OCI-LY1 (cell line): ENCODE results near the gene ABCC3.

Source experiments
- H2AFZ ChIP-seq: fragments of 200-600 bp; sonication (generic), shearing (Covaris generic); 2 replicates; pipeline ENCODE4 v1.6.0; 2014; ENCODE audit warnings: antibody characterized with exemption, mild to moderate bottlenecking, low read length
- H3F3A ChIP-seq: fragments of 200-600 bp; sonication (generic), shearing (Covaris generic); 2 replicates; pipeline ENCODE4 v1.6.0; 2014; ENCODE audit warnings: mild to moderate bottlenecking, antibody characterized with exemption, low read length, moderate library complexity; ENCODE audit not compliant: insufficient read depth
- H3K27ac ChIP-seq: fragments of 200-600 bp; sonication (generic); 2 replicates; pipeline ENCODE4 v1.5.1; 2014; ENCODE audit warnings: low read length, mixed run types, mild to moderate bottlenecking, low read depth; ENCODE audit not compliant: poor library complexity, severe bottlenecking
- H3K27me3 ChIP-seq: fragments of 200-600 bp; sonication (generic); 2 replicates; pipeline ENCODE4 v1.6.0; 2014; ENCODE audit warnings: antibody characterized with exemption, mild to moderate bottlenecking, low read length, moderate library complexity; ENCODE audit not compliant: insufficient read depth
- H3K36me3 ChIP-seq: fragments of 200-600 bp; sonication (generic); 2 replicates; pipeline ENCODE4 v1.6.1; 2014; ENCODE audit warnings: mild to moderate bottlenecking, antibody characterized with exemption, low read length, moderate library complexity, mixed read lengths; ENCODE audit not compliant: insufficient read depth
- H3K4me1 ChIP-seq: fragments of 200-600 bp; sonication (generic); 2 replicates; pipeline ENCODE4 v1.5.1; 2014; ENCODE audit warnings: mild to moderate bottlenecking, low read length, moderate library complexity; ENCODE audit not compliant: insufficient read depth, severe bottlenecking
- H3K4me2 ChIP-seq: fragments of 200-600 bp; sonication (generic), shearing (Covaris generic); 2 replicates; pipeline ENCODE4 v1.6.1; 2014; ENCODE audit warnings: low read length
- H3K4me3 ChIP-seq: fragments of 200-600 bp; sonication (generic); 2 replicates; pipeline ENCODE4 v1.5.1; 2014; ENCODE audit warnings: low read length, low read depth, mild to moderate bottlenecking, mixed read lengths; ENCODE audit not compliant: poor library complexity, severe bottlenecking
- H3K79me2 ChIP-seq: fragments of 200-600 bp; shearing (Covaris generic); 2 replicates; pipeline ENCODE4 v1.6.1; 2016; ENCODE audit warnings: mixed run types, low read length, mixed read lengths; ENCODE audit not compliant: insufficient read depth
- H3K9ac ChIP-seq: fragments of 200-600 bp; sonication (generic), shearing (Covaris generic); 2 replicates; pipeline ENCODE4 v1.6.1; 2014; ENCODE audit warnings: mild to moderate bottlenecking, low read length, mixed read lengths
- H3K9me2 ChIP-seq: fragments of 200-600 bp; sonication (generic), shearing (Covaris generic); 2 replicates; pipeline ENCODE4 v1.6.1; 2014; ENCODE audit warnings: low read depth, mild to moderate bottlenecking, low read length, mixed read lengths
- H3K9me3 ChIP-seq: fragments of 200-600 bp; shearing (Covaris generic); 2 replicates; pipeline ENCODE4 v1.6.1; 2014; ENCODE audit warnings: low read length, mixed read lengths
- H4K20me1 ChIP-seq: fragments of 200-600 bp; sonication (generic), shearing (Covaris generic); 2 replicates; pipeline ENCODE4 v1.6.0; 2016; ENCODE audit warnings: mild to moderate bottlenecking, low read length; ENCODE audit not compliant: insufficient read depth
- EZH2 ChIP-seq: fragments of 200-600 bp; sonication (generic), shearing (Covaris generic); IDR thresholded peaks from 2 replicates; pipeline ENCODE4 v1.8.0; 2017; ENCODE audit warnings: borderline replicate concordance, mixed run types, mild to moderate bottlenecking, antibody characterized with exemption, low read length, moderate library complexity, mixed read lengths
- TF ChIP-seq, protein P1 (sequence below): fragments of 200-600 bp; sonication (generic), shearing (Covaris generic); IDR thresholded peaks from 2 replicates; pipeline ENCODE4 v1.5.1; 2017; ENCODE audit warnings: mild to moderate bottlenecking, antibody characterized with exemption, low read length, moderate library complexity, mixed read lengths

Gene ABCC3

DNA sequence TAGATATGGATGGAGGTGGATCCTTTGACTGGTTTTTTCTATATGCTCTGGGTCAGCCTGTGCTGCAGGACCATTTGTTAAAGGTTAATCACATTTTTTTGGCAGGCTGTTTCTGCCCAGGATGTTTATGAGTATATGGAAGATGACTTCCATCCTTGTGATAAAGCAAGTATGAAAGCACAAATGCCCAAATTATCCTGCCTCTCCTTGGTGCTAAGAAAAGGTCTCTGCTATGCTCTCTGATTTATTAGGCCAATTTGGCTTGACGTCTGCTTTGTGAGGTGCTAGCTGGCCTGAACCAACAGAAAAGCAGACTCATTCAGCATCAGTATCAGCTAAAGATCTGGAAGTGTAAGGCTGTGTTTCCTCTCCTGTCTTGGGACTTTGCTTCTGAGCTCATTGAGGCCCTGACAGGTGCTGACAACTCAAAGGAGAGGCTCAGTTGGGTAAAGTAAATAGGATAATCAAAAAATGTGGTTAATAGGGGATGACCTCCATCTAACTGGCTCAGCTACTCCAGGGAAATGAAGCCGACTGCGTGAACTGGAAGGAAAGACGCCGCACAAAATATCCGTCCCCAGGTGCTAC, 57.9 kb downstream of the ABCC3 start:
- Histone ChIP-seq H3K79me2 (no peaks in the 10 kb centered on the region), H3K4me2 (no peak overlapping the region), H3K36me3 (peaks cover 50% of the 10 kb centered on the region), H2AFZ (no peak overlapping the region), H3K9me2 (no peaks in the 10 kb centered on the region), H3K4me1 (no peaks in the 10 kb centered on the region), H3K27me3 (no peaks in the 10 kb centered on the region), H3K9me3 (no peaks in the 10 kb centered on the region), H3K9ac (no peak overlapping the region), H3K27ac (no peak overlapping the region), H4K20me1 (no peaks in the 10 kb centered on the region), H3F3A (no peaks in the 10 kb centered on the region), H3K4me3 (no peak overlapping the region)
- TF ChIP-seq EZH2, result no peak
- TF ChIP-seq, protein P1, sequence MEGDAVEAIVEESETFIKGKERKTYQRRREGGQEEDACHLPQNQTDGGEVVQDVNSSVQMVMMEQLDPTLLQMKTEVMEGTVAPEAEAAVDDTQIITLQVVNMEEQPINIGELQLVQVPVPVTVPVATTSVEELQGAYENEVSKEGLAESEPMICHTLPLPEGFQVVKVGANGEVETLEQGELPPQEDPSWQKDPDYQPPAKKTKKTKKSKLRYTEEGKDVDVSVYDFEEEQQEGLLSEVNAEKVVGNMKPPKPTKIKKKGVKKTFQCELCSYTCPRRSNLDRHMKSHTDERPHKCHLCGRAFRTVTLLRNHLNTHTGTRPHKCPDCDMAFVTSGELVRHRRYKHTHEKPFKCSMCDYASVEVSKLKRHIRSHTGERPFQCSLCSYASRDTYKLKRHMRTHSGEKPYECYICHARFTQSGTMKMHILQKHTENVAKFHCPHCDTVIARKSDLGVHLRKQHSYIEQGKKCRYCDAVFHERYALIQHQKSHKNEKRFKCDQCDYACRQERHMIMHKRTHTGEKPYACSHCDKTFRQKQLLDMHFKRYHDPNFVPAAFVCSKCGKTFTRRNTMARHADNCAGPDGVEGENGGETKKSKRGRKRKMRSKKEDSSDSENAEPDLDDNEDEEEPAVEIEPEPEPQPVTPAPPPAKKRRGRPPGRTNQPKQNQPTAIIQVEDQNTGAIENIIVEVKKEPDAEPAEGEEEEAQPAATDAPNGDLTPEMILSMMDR, result no peak

DNA sequence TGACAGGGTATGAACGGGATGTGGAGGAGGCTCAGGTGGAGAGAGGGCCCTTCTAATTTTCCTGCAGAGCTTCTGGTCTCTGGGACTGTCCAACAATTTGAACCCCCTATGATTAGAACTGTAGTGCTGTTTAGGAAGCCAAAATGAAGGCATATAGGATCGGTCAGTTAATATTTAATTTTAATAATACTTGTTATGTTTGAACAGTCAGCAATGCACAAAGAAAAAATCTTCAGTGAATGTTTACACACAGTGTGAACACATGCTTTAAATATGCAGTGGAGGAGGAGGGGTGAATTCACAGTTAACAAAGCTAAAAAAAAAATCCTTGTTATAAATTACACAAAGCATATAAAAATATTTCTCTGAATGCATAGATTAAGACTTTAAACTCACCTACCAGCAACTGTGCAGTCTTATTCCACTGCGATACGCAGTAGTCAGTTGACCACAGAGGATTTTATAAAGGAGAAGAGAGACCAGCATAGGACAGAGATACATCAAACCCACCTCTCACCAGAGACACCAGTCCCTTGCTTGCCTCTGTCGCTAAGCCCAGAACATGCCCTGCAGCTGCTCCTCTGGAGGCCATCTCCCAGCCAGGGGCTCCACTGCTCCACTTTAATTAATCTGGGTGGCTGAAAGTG, 58.5 kb downstream of the ABCC3 start:
- Histone ChIP-seq H3K36me3 (peaks cover 56% of the 10 kb centered on the region), H3K4me2 (no peak overlapping the region)
- TF ChIP-seq, protein P1, result no peak
- no peak for TF ChIP-seq EZH2

DNA sequence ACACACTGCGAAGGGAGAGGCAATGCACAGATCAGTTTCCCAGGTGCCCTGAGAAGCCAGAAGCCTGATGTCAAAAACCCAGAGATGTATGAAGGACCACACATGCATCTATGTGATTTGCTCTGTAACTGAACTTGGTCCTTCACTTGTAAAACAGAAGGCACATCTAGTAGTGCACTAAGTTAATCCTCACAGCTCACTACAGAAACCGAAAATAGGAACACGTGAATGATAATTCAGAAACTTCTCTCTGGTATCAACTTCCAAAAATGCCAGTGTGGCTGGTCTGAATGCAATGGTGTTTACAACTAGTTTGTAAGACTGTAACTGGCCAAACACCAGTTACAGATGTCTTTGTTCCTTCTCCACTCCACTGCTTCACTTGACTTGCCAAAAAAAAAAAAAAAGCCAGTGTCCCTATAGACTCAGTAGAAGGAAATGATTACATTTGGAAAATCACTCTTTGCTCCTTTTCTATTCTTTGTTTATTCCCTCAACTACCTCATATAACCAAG, 61.7 kb downstream of the ABCC3 start:
- no peak overlapping the region for H3K27ac ChIP-seq
- H3K4me1 ChIP-seq, result no peaks in the 10 kb centered on the region
- no peaks in the 10 kb centered on the region for H3K9me2 ChIP-seq
- no peak overlapping the region for H3K4me2 ChIP-seq
- H2AFZ ChIP-seq, result no peak overlapping the region
- no peaks in the 10 kb centered on the region for H3F3A ChIP-seq
- no peak for TF ChIP-seq EZH2
- TF ChIP-seq, protein P1, result no peak
- H3K36me3 ChIP-seq, result peaks cover 81% of the 10 kb centered on the region
- H3K4me3 ChIP-seq, result no peak overlapping the region
- no peak overlapping the region for H3K9ac ChIP-seq
- peaks cover 3% of the 10 kb centered on the region; the same call in 1 of the 2 replicates for H4K20me1 ChIP-seq
- H3K27me3 ChIP-seq, result no peaks in the 10 kb centered on the region
- 0 out of 2 replicates have a peak, but pooled peaks cover 2% of the 10 kb centered on the region for H3K79me2 ChIP-seq
- no peaks in the 10 kb centered on the region for H3K9me3 ChIP-seq

More for the DNA sequence above, 58.5 kb downstream of the ABCC3 start:
- Histone ChIP-seq H3K4me3 (no peak overlapping the region), H3K27me3 (no peaks in the 10 kb centered on the region), H2AFZ (no peak overlapping the region), H4K20me1 (no peaks in the 10 kb centered on the region), H3K4me1 (no peaks in the 10 kb centered on the region), H3F3A (no peaks in the 10 kb centered on the region), H3K9me2 (no peaks in the 10 kb centered on the region), H3K27ac (no peak overlapping the region), H3K79me2 (no peaks in the 10 kb centered on the region), H3K9me3 (no peaks in the 10 kb centered on the region), H3K9ac (no peak overlapping the region)
